ENCODE results near the gene GDNF. TPM values are rescaled to one million over a fixed set of nuclear protein-coding genes. Genes with fewer than 3 reads are reported as not detected.
A peak's percentile ranks its signal among the peaks of the same experiment; 100 is the strongest.

The GDNF gene
- total and polyA plus RNA-seq, 2 experiments from 2014 or later = 0.13 to 0.17 TPM

- no peak for TF ChIP-seq REST (IDR thresholded peaks at IDR 0.05; ENCODE audit: unreplicated experiment)
- TF ChIP-seq EZH2phosphoT487 (IDR thresholded peaks at IDR 0.05; ENCODE audit: unreplicated experiment) = no peak
Observed at GRCh38 chr5:37825334-37825915, 14.4 kb downstream of the GDNF start (continued).

- H3K4me3 ChIP-seq = no peak overlapping the region
- no peaks in the 10 kb centered on the region for H3K36me3 Mint-ChIP-seq (ENCODE audit: low read depth)
- H3K4me3 Mint-ChIP-seq = no peak overlapping the region
- H3K27me3 Mint-ChIP-seq (ENCODE audit: insufficient read depth, low read depth, poor library complexity) = no peaks in the 10 kb centered on the region
- H3K4me2 ChIP-seq = peak overlapping the region; percentile 23; the same call in 1 of the 2 replicates
- H4K20me1 ChIP-seq (replicated peaks; ENCODE audit: insufficient read depth) = no peaks in the 10 kb centered on the region
- DNase-seq (ENCODE audit: low spot score) (no peak), ATAC-seq (no peak)
- peaks cover 25% of the 10 kb centered on the region for H3K4me1 Mint-ChIP-seq
- peaks cover 15% of the 10 kb centered on the region for H3K4me1 ChIP-seq (ENCODE audit: insufficient read depth)
- H3K27ac ChIP-seq (ENCODE audit: low read depth) = no peak overlapping the region
- H3K9me3 Mint-ChIP-seq = no peaks in the 10 kb centered on the region
- H3K36me3 ChIP-seq (ENCODE audit: insufficient read depth) = no peaks in the 10 kb centered on the region; the same call in 1 of the 2 replicates
- no peak overlapping the region for H3K27ac Mint-ChIP-seq
- H3K9me2 ChIP-seq (ENCODE audit: insufficient read depth) = no peaks in the 10 kb centered on the region; the same call in 1 of the 2 replicates
- H3K27me3 ChIP-seq (ENCODE audit: insufficient read depth) = no peaks in the 10 kb centered on the region
- H2AFZ ChIP-seq = 0 out of 2 replicates have a peak overlapping the region, but pooled peaks have one; percentile 39
- no peaks in the 10 kb centered on the region for H3K79me2 ChIP-seq (replicated peaks; ENCODE audit: insufficient read depth)
- H3F3A ChIP-seq (replicated peaks; ENCODE audit: low read depth) = no peaks in the 10 kb centered on the region
- TF ChIP-seq ZNF114 (CRISPR knock-in tag; IDR thresholded peaks at IDR 0.05) (no peak), EZH2phosphoT487 (IDR thresholded peaks at IDR 0.05; ENCODE audit: unreplicated experiment) (no peak), CTCF (conservative IDR thresholded peaks at IDR 0.05; ENCODE audit: low read depth in 2 of 2) (no peak), ETS1 (IDR thresholded peaks at IDR 0.05) (no peak), POLR2AphosphoS5 (IDR thresholded peaks at IDR 0.05; ENCODE audit: low read depth) (no peak), ZNF331 (CRISPR knock-in tag; IDR thresholded peaks at IDR 0.05; ENCODE audit: low read depth) (no peak), STAT1 (IDR thresholded peaks at IDR 0.05; ENCODE audit: unreplicated experiment) (no peak), EZH2 (IDR thresholded peaks at IDR 0.05; ENCODE audit: low read depth, unreplicated experiment) (no peak), REST (IDR thresholded peaks at IDR 0.05; ENCODE audit: unreplicated experiment) (no peak), NANOG (IDR thresholded peaks at IDR 0.05; ENCODE audit: borderline replicate concordance) (no peak)
Observed at GRCh38 chr5:37823433-37824152, 16.2 kb downstream of the GDNF start.
